ENCODE data around the gene NACC2. TPM values are rescaled to one million over a fixed set of nuclear protein-coding genes. Genes with fewer than 3 reads are reported as not detected.
"Not testable (repeated sequence)": the region's sequence is repeated elsewhere in the genome, so short reads cannot be mapped to it uniquely, and the experiment has no call there.

NACC2 gene
- total RNA-seq, 1 donor from 2014 or later = 3.6 TPM

- H3K27me3 Mint-ChIP-seq = no peaks in the 10 kb centered on the region
- intact Hi-C loops (cut with micrococcal nuclease) = no loop called here
Observed at GRCh38 chr9:135973277-135974219, 121.5 kb downstream of the NACC2 start.

GRCh38 chr9:135971892-135972291, 123.2 kb downstream of the NACC2 start:
- H3K9me3 Mint-ChIP-seq = no peaks in the 10 kb centered on the region
- no peaks in the 10 kb centered on the region for H3K36me3 Mint-ChIP-seq (ENCODE audit: low read depth)
- no peak overlapping the region for H3K27ac Mint-ChIP-seq
- peaks cover 5% of the 10 kb centered on the region for H3K27me3 Mint-ChIP-seq
- H3K4me1 Mint-ChIP-seq = peaks cover 6% of the 10 kb centered on the region
- H3K4me3 Mint-ChIP-seq = no peak overlapping the region
- DNase-seq = peak; percentile 84
- intact Hi-C loops (cut with micrococcal nuclease) = no loop called here

More at GRCh38 chr9:135973277-135974219, 121.5 kb downstream of the NACC2 start:
- no peak for DNase-seq
- no peaks in the 10 kb centered on the region for H3K36me3 Mint-ChIP-seq (ENCODE audit: low read depth)
- no peak overlapping the region for H3K27ac Mint-ChIP-seq
- no peaks in the 10 kb centered on the region for H3K9me3 Mint-ChIP-seq
- H3K4me3 Mint-ChIP-seq = no peak overlapping the region
- no peaks in the 10 kb centered on the region for H3K4me1 Mint-ChIP-seq

- Mint-ChIP-seq H3K27ac (no peak overlapping the region), H3K36me3 (ENCODE audit: low read depth) (no peaks in the 10 kb centered on the region), H3K4me3 (no peak overlapping the region), H3K4me1 (peaks cover 6% of the 10 kb centered on the region), H3K9me3 (no peaks in the 10 kb centered on the region), H3K27me3 (peaks cover 5% of the 10 kb centered on the region)
- intact Hi-C loops (cut with micrococcal nuclease) = no loop called here
- DNase-seq = no peak
Observed at GRCh38 chr9:135971111-135971766, 123.8 kb downstream of the NACC2 start.

DNA sequence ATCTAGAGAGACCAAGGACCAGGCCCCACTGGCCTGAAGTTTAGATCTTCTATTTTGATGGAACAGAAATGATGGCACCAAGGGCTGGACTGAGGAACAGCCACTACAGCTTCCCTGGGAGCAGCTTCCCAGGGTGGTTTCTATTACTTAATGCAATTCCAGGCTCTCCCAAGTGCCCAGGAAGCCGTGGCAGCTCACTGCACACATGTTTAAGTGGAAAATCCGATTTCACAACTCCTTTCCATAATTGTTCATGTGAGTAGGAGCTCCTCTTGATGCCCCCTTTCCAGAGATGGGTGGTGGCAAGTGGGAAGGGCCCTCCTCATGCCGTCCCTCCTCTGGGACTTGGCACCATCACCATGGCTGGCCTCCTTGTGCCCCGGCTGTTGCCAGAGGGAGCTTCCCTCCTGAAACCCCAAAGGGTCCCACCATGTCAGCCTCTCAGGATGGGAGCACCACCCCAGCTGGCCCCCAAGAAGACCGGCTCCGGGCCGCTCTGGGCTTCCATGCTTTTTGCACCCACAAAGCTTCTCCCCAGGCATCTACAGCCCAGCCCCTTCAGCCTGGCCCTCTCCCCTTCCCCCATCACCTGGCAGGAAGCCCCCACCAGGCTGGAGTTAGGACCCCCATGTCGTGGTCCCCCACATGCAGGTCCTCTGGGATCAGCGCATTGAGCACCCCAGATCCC, 124.8 kb downstream of the NACC2 start:
- no peak for DNase-seq
- Mint-ChIP-seq H3K27me3 (peaks cover 5% of the 10 kb centered on the region), H3K4me3 (no peak overlapping the region), H3K27ac (no peak overlapping the region), H3K9me3 (no peaks in the 10 kb centered on the region), H3K36me3 (ENCODE audit: low read depth) (no peaks in the 10 kb centered on the region), H3K4me1 (peaks cover 6% of the 10 kb centered on the region)
- intact Hi-C loops (cut with micrococcal nuclease) = no loop called here

DNA sequence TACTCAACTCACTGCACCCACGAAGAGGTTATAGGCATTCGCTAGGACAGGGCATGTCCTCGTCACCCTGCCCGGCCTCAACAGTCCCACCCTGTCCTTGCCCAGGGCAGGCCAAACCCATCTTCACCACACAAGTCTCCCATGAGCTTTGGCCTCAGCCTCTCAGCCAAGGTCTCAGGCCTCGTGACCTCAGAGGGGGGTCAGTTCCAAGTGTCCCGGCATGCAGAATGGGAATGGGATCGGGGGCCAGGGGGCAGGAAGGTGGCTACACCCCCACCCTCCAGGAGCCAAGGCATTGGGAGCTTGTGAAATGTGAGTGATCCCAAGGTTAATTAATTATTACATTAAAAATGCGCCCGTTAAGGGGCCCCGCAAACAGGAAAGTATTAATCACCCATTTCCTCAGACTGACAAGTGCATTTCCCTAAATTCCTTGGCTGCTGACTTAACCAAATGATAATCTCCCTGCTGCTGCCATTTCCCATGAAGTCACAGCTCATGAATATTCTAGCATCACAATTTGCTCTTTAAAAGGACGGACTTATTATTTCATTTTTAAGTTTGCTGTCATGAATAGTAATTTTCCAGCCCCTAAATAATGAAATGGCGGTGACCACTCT, 125.9 kb downstream of the NACC2 start:
- Mint-ChIP-seq H3K4me3 (no peak overlapping the region), H3K27ac (no peak overlapping the region), H3K36me3 (ENCODE audit: low read depth) (no peaks in the 10 kb centered on the region), H3K4me1 (peaks cover 6% of the 10 kb centered on the region), H3K9me3 (no peaks in the 10 kb centered on the region), H3K27me3 (peaks cover 5% of the 10 kb centered on the region)
- intact Hi-C loops (cut with micrococcal nuclease) = loop anchor here (10.0 kb wide), 1 partner anchor 276 kb away; the partner anchor contains the start of gene QSOX2
- no peak for DNase-seq

DNA sequence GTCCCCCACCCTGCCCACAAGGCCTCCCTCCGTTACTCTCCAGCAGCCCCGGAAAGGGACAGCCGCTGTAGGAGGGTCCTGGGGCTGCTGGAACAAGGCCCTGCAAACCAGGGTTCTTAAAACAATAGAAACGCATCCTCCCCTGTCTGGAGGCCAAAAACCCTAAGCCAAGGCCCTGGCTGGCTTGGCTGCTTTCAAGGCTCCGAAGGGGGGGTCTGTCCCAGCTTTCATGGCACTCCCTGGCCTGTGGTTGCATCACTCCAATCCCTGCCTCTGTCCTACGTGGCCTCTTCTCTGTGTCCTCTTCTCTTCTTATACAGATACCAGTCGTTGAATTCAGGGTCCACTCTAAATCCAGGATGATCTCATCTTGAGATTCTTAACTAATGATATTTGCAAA, 126.5 kb downstream of the NACC2 start:
- no peak for DNase-seq
- intact Hi-C loops (cut with micrococcal nuclease) = loop anchor here (10.0 kb wide), 1 partner anchor 276 kb away; the partner anchor contains the start of gene QSOX2
- Mint-ChIP-seq H3K27ac (no peak overlapping the region), H3K9me3 (no peaks in the 10 kb centered on the region), H3K27me3 (peaks cover 5% of the 10 kb centered on the region), H3K4me3 (no peak overlapping the region), H3K36me3 (ENCODE audit: low read depth) (no peaks in the 10 kb centered on the region), H3K4me1 (peaks cover 6% of the 10 kb centered on the region)

DNA sequence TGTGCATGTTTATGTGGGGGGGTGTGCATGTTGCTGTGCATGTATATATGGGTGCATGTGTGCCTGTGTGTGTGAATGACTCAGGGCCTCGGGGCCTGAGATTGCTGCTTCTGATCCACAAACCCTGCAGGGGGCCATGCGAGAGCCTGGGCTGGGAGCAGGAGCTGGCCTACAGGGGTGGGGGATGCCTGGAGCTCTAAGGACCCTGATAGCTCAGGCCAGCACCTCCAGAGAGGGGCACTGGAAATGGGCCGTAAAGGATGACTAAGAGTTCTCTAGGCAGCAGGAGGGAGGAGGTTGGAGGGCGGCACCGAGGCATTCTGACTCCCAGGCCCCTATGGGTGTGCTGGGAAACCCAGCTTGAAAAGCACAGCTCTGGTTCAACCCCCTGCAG, 127.0 kb downstream of the NACC2 start:
- Mint-ChIP-seq H3K27me3 (peaks cover 5% of the 10 kb centered on the region), H3K4me3 (no peak overlapping the region), H3K27ac (no peak overlapping the region), H3K36me3 (ENCODE audit: low read depth) (no peaks in the 10 kb centered on the region), H3K4me1 (peaks cover 7% of the 10 kb centered on the region), H3K9me3 (no peaks in the 10 kb centered on the region)
- no peak for DNase-seq
- intact Hi-C loops (cut with micrococcal nuclease) = loop anchor here (10.0 kb wide), 1 partner anchor 277 kb away; the partner anchor contains the start of gene QSOX2

- not testable (repeated sequence) for H3K27me3 Mint-ChIP-seq
Observed at GRCh38 chr9:135966916-135967260, 128.2 kb downstream of the NACC2 start.

DNA sequence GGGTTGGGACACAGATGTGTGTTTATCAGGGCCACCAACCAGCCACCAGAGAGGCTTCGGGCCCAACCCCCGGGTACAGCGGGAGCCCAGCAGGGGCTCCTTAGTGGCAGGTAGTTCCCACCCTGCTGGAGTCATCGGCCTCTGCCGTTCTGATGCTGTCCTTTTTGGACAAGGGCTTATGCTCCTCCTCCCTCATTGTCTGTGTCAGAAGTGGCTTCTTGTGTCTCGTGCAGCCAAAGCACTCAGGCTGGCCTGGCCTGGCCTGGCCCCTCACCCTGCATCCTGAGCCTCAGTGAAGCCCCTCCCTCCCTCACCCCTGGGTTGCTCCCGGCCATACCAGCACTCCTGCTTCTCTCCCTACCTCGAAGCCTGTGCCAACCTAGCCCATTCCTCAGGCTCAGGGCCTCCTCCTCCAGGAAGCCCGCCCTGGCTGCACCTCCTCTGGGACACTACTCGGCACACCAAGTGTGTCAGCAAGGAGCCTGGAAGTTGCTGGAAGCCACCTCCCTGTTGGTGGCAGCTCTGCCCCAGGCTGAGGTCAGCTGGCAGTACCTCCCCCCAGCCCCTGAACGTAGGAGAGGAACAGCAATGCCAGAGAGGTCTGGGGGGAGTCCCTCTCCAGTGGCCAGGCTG, 129.8 kb downstream of the NACC2 start:
- Mint-ChIP-seq H3K9me3 (no peaks in the 10 kb centered on the region), H3K4me1 (peaks cover 25% of the 10 kb centered on the region), H3K27ac (peak overlapping the region; percentile 56), H3K27me3 (peaks cover 10% of the 10 kb centered on the region), H3K4me3 (no peak overlapping the region), H3K36me3 (ENCODE audit: low read depth) (no peaks in the 10 kb centered on the region)
- intact Hi-C loops (cut with micrococcal nuclease) = loop anchor here (10.0 kb wide), 1 partner anchor 280 kb away; the partner anchor contains the start of gene QSOX2
- no peak for DNase-seq

More at GRCh38 chr9:135966916-135967260, 128.2 kb downstream of the NACC2 start:
- H3K4me1 Mint-ChIP-seq = peaks cover 17% of the 10 kb centered on the region
- DNase-seq; H3K4me3 Mint-ChIP-seq; H3K36me3 Mint-ChIP-seq (ENCODE audit: low read depth); H3K9me3 Mint-ChIP-seq; H3K27ac Mint-ChIP-seq: not testable (repeated sequence)
- intact Hi-C loops (cut with micrococcal nuclease) = loop anchor here (1.0 to 10.0 kb wide), 2 partner anchors 156 to 278 kb away; partner anchors contain the start of gene QSOX2

DNA sequence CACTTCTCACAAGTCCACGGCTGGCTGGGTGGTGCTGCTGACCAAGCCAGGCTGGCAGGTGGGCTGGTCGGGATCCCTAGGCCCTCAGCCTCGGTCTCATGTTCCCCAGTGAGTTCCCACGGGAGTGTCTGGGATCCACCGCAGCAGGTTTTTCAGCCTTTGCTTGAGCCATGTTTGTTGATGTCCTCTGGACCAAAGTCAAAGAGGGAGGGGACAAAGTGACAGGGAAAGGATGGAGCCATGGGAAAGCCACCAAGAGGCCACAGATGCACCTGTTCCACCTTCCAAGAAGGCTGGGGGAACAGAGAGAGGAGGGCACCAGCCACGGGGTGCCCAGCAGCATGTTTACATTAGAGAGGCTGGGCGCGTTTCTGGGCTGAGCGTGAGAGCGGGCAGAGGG, 131.2 kb downstream of the NACC2 start:
- DNase-seq = no peak
- H3K4me3 Mint-ChIP-seq = no peak overlapping the region
- peaks cover 35% of the 10 kb centered on the region for H3K4me1 Mint-ChIP-seq
- H3K27ac Mint-ChIP-seq = no peak overlapping the region
- no peaks in the 10 kb centered on the region for H3K36me3 Mint-ChIP-seq (ENCODE audit: low read depth)
- no peaks in the 10 kb centered on the region for H3K9me3 Mint-ChIP-seq
- intact Hi-C loops (cut with micrococcal nuclease) = loop anchor here (10.0 kb wide), 1 partner anchor 281 kb away; the partner anchor contains the start of gene QSOX2
- peaks cover 10% of the 10 kb centered on the region for H3K27me3 Mint-ChIP-seq

GRCh38 chr9:135963338-135963737, 131.8 kb downstream of the NACC2 start:
- intact Hi-C loops (cut with micrococcal nuclease) = loop anchor here (10.0 kb wide), 1 partner anchor 281 kb away; the partner anchor contains the start of gene QSOX2

DNA sequence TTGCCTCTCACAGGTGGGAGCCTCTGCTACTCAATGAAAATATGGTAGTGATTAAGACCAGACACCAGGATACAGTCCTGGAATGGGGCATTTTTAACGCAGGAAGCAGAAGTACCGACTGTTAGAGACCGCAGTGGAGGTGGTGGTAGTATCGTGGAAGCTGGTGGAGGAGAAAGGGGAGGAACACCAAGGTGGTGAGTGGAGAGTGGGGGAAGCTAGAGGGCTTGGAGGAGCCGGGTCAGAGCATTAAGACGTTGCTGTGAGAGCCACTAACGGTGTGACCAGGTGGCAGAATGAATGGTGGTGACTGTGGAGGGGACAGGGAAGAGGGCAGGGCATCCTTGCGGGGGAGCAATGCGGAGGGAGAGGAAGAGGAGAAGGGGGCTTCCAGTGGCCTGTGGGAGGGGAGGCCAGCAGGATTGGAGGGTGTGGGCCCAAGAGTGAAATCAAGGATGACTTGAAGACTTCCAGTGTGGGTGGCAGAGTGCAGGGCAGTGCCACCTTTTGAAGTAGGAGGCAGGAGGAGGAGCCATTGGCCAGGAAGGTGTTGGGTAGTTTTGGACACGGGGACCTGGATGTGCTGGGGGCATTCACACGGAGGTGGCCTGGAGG, 132.3 kb downstream of the NACC2 start:
- H3K4me1 Mint-ChIP-seq = peaks cover 35% of the 10 kb centered on the region
- peaks cover 9% of the 10 kb centered on the region for H3K27me3 Mint-ChIP-seq
- intact Hi-C loops (cut with micrococcal nuclease) = loop anchor here (10.0 kb wide), 1 partner anchor 282 kb away; the partner anchor contains the start of gene QSOX2
- H3K4me3 Mint-ChIP-seq = peak overlapping the region; percentile 63
- H3K27ac Mint-ChIP-seq = peak overlapping the region; percentile 70
- H3K9me3 Mint-ChIP-seq = no peaks in the 10 kb centered on the region
- no peaks in the 10 kb centered on the region for H3K36me3 Mint-ChIP-seq (ENCODE audit: low read depth)
- no peak for DNase-seq

More at GRCh38 chr9:135963338-135963737, 131.8 kb downstream of the NACC2 start:
- Mint-ChIP-seq H3K27me3 (peaks cover 10% of the 10 kb centered on the region), H3K27ac (no peak overlapping the region), H3K4me3 (no peak overlapping the region), H3K4me1 (peaks cover 36% of the 10 kb centered on the region), H3K36me3 (ENCODE audit: low read depth) (no peaks in the 10 kb centered on the region), H3K9me3 (no peaks in the 10 kb centered on the region)
- no peak for DNase-seq
